Measurements from ENCODE around the gene ADAMTS19. TPM values are rescaled to one million over a fixed set of nuclear protein-coding genes. Genes with fewer than 3 reads are reported as not detected.

ADAMTS19 gene
- total RNA-seq, 2 experiments from 2014 or later = not detected

- ChIA-PET CTCF (ENCODE audit: unreplicated experiment) (no interaction called here), POLR2A (interaction anchor here (0.9 kb wide), 1 partner anchor 15 kb away, joined by 3 read pairs; no protein-coding TSS in a partner anchor)
- TF ChIP-seq EZH2phosphoT487 (IDR thresholded peaks at IDR 0.05; ENCODE audit: borderline replicate concordance, low read depth, low read length) = no peak
- TF ChIP-seq, protein P1, sequence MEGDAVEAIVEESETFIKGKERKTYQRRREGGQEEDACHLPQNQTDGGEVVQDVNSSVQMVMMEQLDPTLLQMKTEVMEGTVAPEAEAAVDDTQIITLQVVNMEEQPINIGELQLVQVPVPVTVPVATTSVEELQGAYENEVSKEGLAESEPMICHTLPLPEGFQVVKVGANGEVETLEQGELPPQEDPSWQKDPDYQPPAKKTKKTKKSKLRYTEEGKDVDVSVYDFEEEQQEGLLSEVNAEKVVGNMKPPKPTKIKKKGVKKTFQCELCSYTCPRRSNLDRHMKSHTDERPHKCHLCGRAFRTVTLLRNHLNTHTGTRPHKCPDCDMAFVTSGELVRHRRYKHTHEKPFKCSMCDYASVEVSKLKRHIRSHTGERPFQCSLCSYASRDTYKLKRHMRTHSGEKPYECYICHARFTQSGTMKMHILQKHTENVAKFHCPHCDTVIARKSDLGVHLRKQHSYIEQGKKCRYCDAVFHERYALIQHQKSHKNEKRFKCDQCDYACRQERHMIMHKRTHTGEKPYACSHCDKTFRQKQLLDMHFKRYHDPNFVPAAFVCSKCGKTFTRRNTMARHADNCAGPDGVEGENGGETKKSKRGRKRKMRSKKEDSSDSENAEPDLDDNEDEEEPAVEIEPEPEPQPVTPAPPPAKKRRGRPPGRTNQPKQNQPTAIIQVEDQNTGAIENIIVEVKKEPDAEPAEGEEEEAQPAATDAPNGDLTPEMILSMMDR (conservative IDR thresholded peaks at IDR 0.05; ENCODE audit: low read length) = no peak
- H3K4me1 ChIP-seq (ENCODE audit: insufficient read depth, low read length, poor library complexity, severe bottlenecking) = no peaks in the 10 kb centered on the region
- no peaks in the 10 kb centered on the region for H3K9me3 ChIP-seq (ENCODE audit: low read length)
- BruUV-seq (replicated peaks) = no TSS peak
- H3K79me2 ChIP-seq (ENCODE audit: insufficient read depth, low read depth, low read length) = no peaks in the 10 kb centered on the region
- H2AFZ ChIP-seq (ENCODE audit: low read length) = no peak overlapping the region
- H3K9me2 ChIP-seq (ENCODE audit: insufficient read depth, low read length) = no peaks in the 10 kb centered on the region
- H4K20me1 ChIP-seq (ENCODE audit: insufficient read depth, low read length) = no peaks in the 10 kb centered on the region
- H3K27ac ChIP-seq (ENCODE audit: low read depth, low read length, poor library complexity, severe bottlenecking) = no peak overlapping the region
- H3K36me3 ChIP-seq (ENCODE audit: insufficient read depth, low read length) = no peaks in the 10 kb centered on the region
- intact Hi-C loops (cut with micrococcal nuclease; ENCODE audit: unreplicated experiment) = no loop called here
- no peak overlapping the region for H3K4me2 ChIP-seq (ENCODE audit: low read length)
- no peak overlapping the region for H3K4me3 ChIP-seq (ENCODE audit: low read depth, low read length, poor library complexity, severe bottlenecking)
- DNase-seq (ENCODE audit: low spot score) = no peak
Measured at GRCh38 chr5:129601576-129601975, 141.5 kb downstream of the ADAMTS19 start.

- no peaks in the 10 kb centered on the region for H3K4me1 ChIP-seq (ENCODE audit: insufficient read depth, low read length, poor library complexity, severe bottlenecking)
- DNase-seq (ENCODE audit: low spot score) = no peak
- no peak for TF ChIP-seq EZH2phosphoT487 (IDR thresholded peaks at IDR 0.05; ENCODE audit: borderline replicate concordance, low read depth, low read length)
- TF ChIP-seq, protein P1 (conservative IDR thresholded peaks at IDR 0.05; ENCODE audit: low read length) = no peak
- H3K4me2 ChIP-seq (ENCODE audit: low read length) = no peak overlapping the region
- BruUV-seq (replicated peaks) = no TSS peak
- POLR2A ChIA-PET = no interaction called here
- no peak overlapping the region for H3K27ac ChIP-seq (ENCODE audit: low read depth, low read length, poor library complexity, severe bottlenecking)
- no peaks in the 10 kb centered on the region for H3K9me2 ChIP-seq (ENCODE audit: insufficient read depth, low read length)
- no peak overlapping the region for H2AFZ ChIP-seq (ENCODE audit: low read length)
- H3K4me3 ChIP-seq (ENCODE audit: low read depth, low read length, poor library complexity, severe bottlenecking) = no peak overlapping the region
- intact Hi-C loops (cut with micrococcal nuclease; ENCODE audit: unreplicated experiment) = no loop called here
- H3K36me3 ChIP-seq (ENCODE audit: insufficient read depth, low read length) = no peaks in the 10 kb centered on the region
- CTCF ChIA-PET (ENCODE audit: unreplicated experiment) = no interaction called here
- no peaks in the 10 kb centered on the region for H4K20me1 ChIP-seq (ENCODE audit: insufficient read depth, low read length)
- no peaks in the 10 kb centered on the region for H3K79me2 ChIP-seq (ENCODE audit: insufficient read depth, low read depth, low read length)
- no peaks in the 10 kb centered on the region for H3K9me3 ChIP-seq (ENCODE audit: low read length)
Measured at GRCh38 chr5:129608350-129608749, 148.3 kb downstream of the ADAMTS19 start.

- ChIA-PET CTCF (ENCODE audit: unreplicated experiment) (no interaction called here), POLR2A (interaction anchor here (0.7 kb wide), 1 partner anchor 759 kb away, joined by 3 read pairs; no protein-coding TSS in a partner anchor)
- Histone ChIP-seq H3K4me2 (ENCODE audit: low read length) (no peak overlapping the region), H4K20me1 (ENCODE audit: insufficient read depth, low read length) (no peaks in the 10 kb centered on the region), H3K27ac (ENCODE audit: low read depth, low read length, poor library complexity, severe bottlenecking) (no peak overlapping the region), H2AFZ (ENCODE audit: low read length) (no peak overlapping the region), H3K36me3 (ENCODE audit: insufficient read depth, low read length) (no peaks in the 10 kb centered on the region), H3K9me2 (ENCODE audit: insufficient read depth, low read length) (no peaks in the 10 kb centered on the region), H3K9me3 (ENCODE audit: low read length) (no peaks in the 10 kb centered on the region), H3K79me2 (ENCODE audit: insufficient read depth, low read depth, low read length) (no peaks in the 10 kb centered on the region), H3K4me3 (ENCODE audit: low read depth, low read length, poor library complexity, severe bottlenecking) (no peak overlapping the region), H3K4me1 (ENCODE audit: insufficient read depth, low read length, poor library complexity, severe bottlenecking) (no peaks in the 10 kb centered on the region)
- TF ChIP-seq, protein P1 (conservative IDR thresholded peaks at IDR 0.05; ENCODE audit: low read length) = no peak
- no peak for TF ChIP-seq EZH2phosphoT487 (IDR thresholded peaks at IDR 0.05; ENCODE audit: borderline replicate concordance, low read depth, low read length)
- no peak for DNase-seq (ENCODE audit: low spot score)
- BruUV-seq (replicated peaks) = no TSS peak
- intact Hi-C loops (cut with micrococcal nuclease; ENCODE audit: unreplicated experiment) = no loop called here
Measured at GRCh38 chr5:129609710-129610109, 149.6 kb downstream of the ADAMTS19 start.
